GM12878 (cell line): Measurements from ENCODE around the gene RETREG2. TPM values are rescaled to one million over a fixed set of nuclear protein-coding genes. Genes with fewer than 3 reads are reported as not detected.

Experiments used
- ATAC-seq: fragments of 200-7000 bp; cut with Tn5 transposase; 3 replicates; pipeline ENCODE4 v1.9.1; 2020; ENCODE audit warnings: mild to moderate bottlenecking, moderate library complexity
- BruUV-seq: library from RNA; stranded (reverse); fragments of 400-500 nt; replicated peaks from 2 replicates; lab custom pipeline; 2021; lab: Mats Ljungman, UMichigan
- CTCF ChIA-PET: fragments of 300-600 bp; sonication (Branson Sonifier 250); formaldehyde crosslinking; extraction: SDS; loops from one replicate; lab custom pipeline; 2021; ENCODE audit warnings: inconsistent platforms; lab: Yijun Ruan, JAX
- POLR2A ChIA-PET: fragments of 350-600 bp; formaldehyde crosslinking; extraction: SDS; loops from one replicate; lab custom pipeline; 2021; ENCODE audit warnings: inconsistent platforms; lab: Charles Lee
- RAD21 ChIA-PET: fragments of 300-600 bp; sonication (Branson Sonifier 250); formaldehyde crosslinking; loops from one replicate; lab custom pipeline; 2023; ENCODE audit warnings: antibody characterized with exemption; ENCODE audit not compliant: unreplicated experiment; lab: Charles Lee
- SMC1A ChIA-PET: fragments of 300-600 bp; sonication (Branson Sonifier 250); formaldehyde crosslinking; loops from one replicate; lab custom pipeline; 2023; ENCODE audit not compliant: unreplicated experiment, uncharacterized antibody; lab: Charles Lee
- DNase-seq: peaks from one replicate; pipeline ENCODE4 v3.0.0-alpha.2; 2011; ENCODE audit warnings: low read depth, low spot score
- FAIRE-seq: peaks from 3 replicates; lab custom pipeline; 2011; peaks lifted over from hg19 to GRCh38; lab: Jason Lieb, UNC
- H2AFZ ChIP-seq: 2 replicates; pipeline ENCODE4 v1.6.0; 2011; ENCODE audit warnings: low read depth, low read length, control low read depth; ENCODE audit not compliant: control insufficient read depth
- H3K27ac ChIP-seq: 2 replicates; pipeline ENCODE4 v1.5.1; 2011; ENCODE audit warnings: control low read depth; ENCODE audit not compliant: control insufficient read depth, insufficient read depth
- H3K27me3 ChIP-seq, 2 experiments: replicated peaks in 1 of 2; 2 replicates each; pipeline versions ENCODE4 v1.6.0 to v1.6.1; 2011; ENCODE audit warnings: low read length in 1 of 2; ENCODE audit not compliant: control insufficient read depth in 2 of 2, insufficient read depth in 2 of 2
- H3K36me3 ChIP-seq, 2 experiments: 2 replicates each; pipeline ENCODE4 v1.5.1; 2011; ENCODE audit warnings: low read length in 1 of 2; ENCODE audit not compliant: control insufficient read depth in 2 of 2, insufficient read depth in 2 of 2
- H3K4me1 ChIP-seq: 2 replicates; pipeline ENCODE4 v1.6.1; 2011; ENCODE audit warnings: mild to moderate bottlenecking, low read length, moderate library complexity, mixed read lengths; ENCODE audit not compliant: control insufficient read depth, insufficient read depth
- H3K4me2 ChIP-seq: 2 replicates; pipeline ENCODE4 v1.6.0; 2011; ENCODE audit warnings: control low read depth; ENCODE audit not compliant: control insufficient read depth, insufficient read depth
- H3K4me3 ChIP-seq: fragments of 200-600 bp; sonication (generic); 2 replicates; pipeline ENCODE4 v1.5.1; 2016
- H3K79me2 ChIP-seq: 2 replicates; pipeline ENCODE4 v1.6.0; 2011; ENCODE audit warnings: low read length; ENCODE audit not compliant: control insufficient read depth, insufficient read depth
- H3K9ac ChIP-seq: 2 replicates; pipeline ENCODE4 v1.8.0; 2011; ENCODE audit warnings: low read length, control low read depth, mixed read lengths; ENCODE audit not compliant: control insufficient read depth, insufficient read depth
- H3K9me3 ChIP-seq: replicated peaks from 3 replicates; pipeline ENCODE4 v1.5.1; 2011; ENCODE audit warnings: mild to moderate bottlenecking, low read length; ENCODE audit not compliant: control insufficient read depth, insufficient read depth
- H4K20me1 ChIP-seq: 2 replicates; pipeline ENCODE4 v1.6.0; 2011; ENCODE audit not compliant: control insufficient read depth, insufficient read depth
- MTA2 ChIP-seq: fragments of 450-650 bp; IDR thresholded peaks from 2 replicates; pipeline ENCODE4 v1.6.1; 2016; ENCODE audit warnings: low read depth, mild to moderate bottlenecking, moderate library complexity
- RBBP5 ChIP-seq: fragments of 200-600 bp; sonication (generic); conservative IDR thresholded peaks from 2 replicates; pipeline ENCODE4 v1.6.1; 2016
- STAT3 ChIP-seq: IDR thresholded peaks from 2 replicates; pipeline ENCODE4 v1.6.1; 2011; ENCODE audit warnings: low read depth, low read length, improper control_type of control experiment
- WGBS: methylation state at CpG from one replicate; pipeline ENCODE4 v1.1.6; 2016; ENCODE audit warnings: low lambda C conversion rate; ENCODE audit not compliant: insufficient replicate concordance, insufficient coverage; ENCODE audit errors: missing lambda C conversion rate; 5-methylcytosine and 5-hydroxymethylcytosine counted together
- in situ Hi-C: fragments of 300-500 bp; cut with MboI; formaldehyde crosslinking; loops from 9 replicates; pipeline ENCODE4 v1.14.3; 2018; ENCODE audit warnings: mixed read lengths
- intact Hi-C: fragments of 100-400 bp; cut with micrococcal nuclease; formaldehyde crosslinking; loops from one replicate; pipeline ENCODE4 v1.14.2; 2022; ENCODE audit not compliant: unreplicated experiment
- polyA plus RNA-seq, 11 experiments: library from polyadenylated mRNA; depleted of rRNA in 4 of 11; unstranded in 6 of 11; stranded (reverse) in 5 of 11; fragments of >200 nt; fragmentation: Nextera tagmentation in 4 of 11; fragmentation: Illumina TruSeq in 1 of 11; extraction: Ambion mirVana in 4 of 11; extraction: Trizol in 1 of 11; gene quantifications; 1 replicate in 1 of 11; 2 replicates in 10 of 11; pipeline versions ENCODE4 v1.2.1 to v1.2.3, GENCODE V29; 2011 to 2016; ENCODE audit warnings: inconsistent platforms in 2 of 11, missing spikeins in 2 of 11, low read depth in 1 of 11
- total RNA-seq, 4 experiments: library from RNA; depleted of rRNA in 3 of 4; stranded (reverse); fragments of >200 nt in 3 of 4; fragmentation: Illumina TruSeq in 1 of 4; extraction: Trizol in 1 of 4; gene quantifications; 2 replicates each; pipeline versions ENCODE4 v1.2.1 to v1.2.3, GENCODE V29; 2013 to 2021
- TF ChIP-seq, protein P1 (sequence below): IDR thresholded peaks from 2 replicates; pipeline ENCODE4 v1.6.1; 2012; ENCODE audit warnings: mild to moderate bottlenecking, low read depth, low read length

RETREG2 gene
- total and polyA plus RNA-seq, 10 of the 15 experiments (the other 5 are each of a cell fraction or from before 2014, with no cell fraction given) = 10.1 to 72.0 (median 28.3) TPM

DNA sequence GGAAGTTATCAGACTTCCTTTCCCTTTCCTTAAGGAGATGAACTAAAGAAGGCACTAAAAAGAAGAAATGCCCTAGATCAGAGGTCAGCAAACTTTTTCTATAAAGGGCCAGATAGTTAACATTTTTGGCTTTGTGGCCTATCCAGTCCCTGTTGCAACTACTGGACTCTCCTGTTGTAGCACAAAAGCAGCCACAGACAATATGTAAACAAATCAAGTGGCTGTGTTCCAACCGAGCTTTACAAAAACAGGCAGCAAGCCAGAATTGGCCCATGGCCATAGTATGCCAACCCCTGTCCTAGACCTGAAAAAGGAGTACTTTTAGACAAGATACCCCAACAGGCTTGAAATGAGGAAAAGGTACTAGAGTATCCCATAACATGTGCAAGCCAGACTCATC lies 28.4 kb upstream of the RETREG2 start:
- DNase-seq = no peak
- TF ChIP-seq MTA2 (no peak), RBBP5 (no peak), STAT3 (no peak)
- TF ChIP-seq, protein P1, sequence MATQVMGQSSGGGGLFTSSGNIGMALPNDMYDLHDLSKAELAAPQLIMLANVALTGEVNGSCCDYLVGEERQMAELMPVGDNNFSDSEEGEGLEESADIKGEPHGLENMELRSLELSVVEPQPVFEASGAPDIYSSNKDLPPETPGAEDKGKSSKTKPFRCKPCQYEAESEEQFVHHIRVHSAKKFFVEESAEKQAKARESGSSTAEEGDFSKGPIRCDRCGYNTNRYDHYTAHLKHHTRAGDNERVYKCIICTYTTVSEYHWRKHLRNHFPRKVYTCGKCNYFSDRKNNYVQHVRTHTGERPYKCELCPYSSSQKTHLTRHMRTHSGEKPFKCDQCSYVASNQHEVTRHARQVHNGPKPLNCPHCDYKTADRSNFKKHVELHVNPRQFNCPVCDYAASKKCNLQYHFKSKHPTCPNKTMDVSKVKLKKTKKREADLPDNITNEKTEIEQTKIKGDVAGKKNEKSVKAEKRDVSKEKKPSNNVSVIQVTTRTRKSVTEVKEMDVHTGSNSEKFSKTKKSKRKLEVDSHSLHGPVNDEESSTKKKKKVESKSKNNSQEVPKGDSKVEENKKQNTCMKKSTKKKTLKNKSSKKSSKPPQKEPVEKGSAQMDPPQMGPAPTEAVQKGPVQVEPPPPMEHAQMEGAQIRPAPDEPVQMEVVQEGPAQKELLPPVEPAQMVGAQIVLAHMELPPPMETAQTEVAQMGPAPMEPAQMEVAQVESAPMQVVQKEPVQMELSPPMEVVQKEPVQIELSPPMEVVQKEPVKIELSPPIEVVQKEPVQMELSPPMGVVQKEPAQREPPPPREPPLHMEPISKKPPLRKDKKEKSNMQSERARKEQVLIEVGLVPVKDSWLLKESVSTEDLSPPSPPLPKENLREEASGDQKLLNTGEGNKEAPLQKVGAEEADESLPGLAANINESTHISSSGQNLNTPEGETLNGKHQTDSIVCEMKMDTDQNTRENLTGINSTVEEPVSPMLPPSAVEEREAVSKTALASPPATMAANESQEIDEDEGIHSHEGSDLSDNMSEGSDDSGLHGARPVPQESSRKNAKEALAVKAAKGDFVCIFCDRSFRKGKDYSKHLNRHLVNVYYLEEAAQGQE = no peak
- SMC1A ChIA-PET = no interaction called here
- RAD21 ChIA-PET = no interaction called here
- Histone ChIP-seq H3K36me3 (peaks cover 0 to 7% of the 10 kb centered on the region in 2 experiments; a peak in 3 of 4 replicates), H3K9me3 (no peaks in the 10 kb centered on the region), H3K27me3 (no peaks in the 10 kb centered on the region), H3K9ac (no peak overlapping the region), H3K4me2 (no peak overlapping the region), H4K20me1 (no peaks in the 10 kb centered on the region), H3K79me2 (no peaks in the 10 kb centered on the region), H2AFZ (no peak overlapping the region), H3K4me3 (no peak overlapping the region), H3K27ac (no peak overlapping the region), H3K4me1 (no peaks in the 10 kb centered on the region)
- in situ Hi-C loops = loop anchor here (5.0 kb wide), 1 partner anchor 92 kb away; no protein-coding TSS in a partner anchor
- no peak for ATAC-seq
- no TSS peak for BruUV-seq
- CTCF ChIA-PET = interaction anchor here (1.0 to 7.7 kb wide), 7 partner anchors 10 to 121 kb away, joined by 3 to 89 read pairs (median 4); partner anchors contain the start of gene CNPPD1
- POLR2A ChIA-PET = no interaction called here
- intact Hi-C loops = no loop called here
- no peak for FAIRE-seq
- WGBS = 0% methylated on average over 1 of the region's 1 CpG
